ENCODE results near the gene GCNT4. TPM values are rescaled to one million over a fixed set of nuclear protein-coding genes. Genes with fewer than 3 reads are reported as not detected.

The GCNT4 gene
- total RNA-seq, 5 donors from 2014 or later (not counting 1 experiment from before 2014, with no cell fraction given) = 7.1 to 17.5 (median 11.5) TPM

DNA sequence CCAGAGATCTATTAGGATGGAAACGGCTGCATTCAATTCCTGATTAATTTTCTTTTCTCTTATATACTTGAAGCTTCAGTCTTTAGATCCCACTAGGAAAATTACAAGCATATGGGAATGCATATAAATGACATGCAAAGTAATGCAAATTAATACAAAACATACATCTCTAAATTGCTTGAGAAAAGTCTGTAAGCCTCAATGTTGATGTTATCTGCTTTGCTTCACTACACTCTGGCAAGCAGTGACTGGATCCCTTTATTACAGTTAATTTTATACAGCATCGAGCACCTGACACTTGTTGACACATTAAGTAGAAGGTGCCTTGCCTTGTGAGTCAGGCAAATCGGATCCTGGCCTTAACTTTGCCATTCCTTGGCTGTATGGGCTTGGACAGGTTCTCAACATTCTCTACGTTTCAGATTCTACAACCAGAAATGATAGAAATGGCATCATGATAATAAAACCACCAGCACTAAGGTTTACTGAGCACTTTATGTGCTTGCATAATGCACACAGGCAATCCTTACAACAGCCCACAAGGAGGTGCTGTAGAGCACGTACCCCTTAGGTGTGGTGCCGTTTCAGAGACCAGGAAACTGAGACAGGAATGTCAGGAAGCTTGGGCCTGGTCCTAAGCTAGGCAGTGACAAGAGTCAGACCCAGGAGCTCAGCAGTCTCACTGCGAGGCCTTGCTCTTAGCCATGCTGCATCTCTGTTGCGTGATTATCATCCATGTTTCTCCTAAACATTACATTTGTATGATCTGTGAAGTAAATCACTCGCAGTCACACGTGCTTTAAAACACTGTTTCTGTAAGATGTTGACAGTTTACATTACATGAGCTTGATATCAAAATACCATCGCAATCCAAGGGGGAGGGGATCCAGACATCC is 2.7 kb downstream of the GCNT4 start:
- CTCF ChIA-PET = interaction anchor here (0.6 to 2.3 kb wide), 36 partner anchors 9 to 1591 kb away, joined by 3 to 24 read pairs (median 3); partner anchors contain the start of genes ANKRD31 (in 2 of the 2), GFM2 (in 1 of the 2), HMGCR (in 1 of the 2) and NSA2 (in 1 of the 2)
- H3K4me3 ChIP-seq (ENCODE audit: control insufficient read depth in 1 of 2, extremely low read depth in 1 of 2, low read length in 1 of 2) = peak overlapping the region; percentile 1 to 8
- H3K27ac Mint-ChIP-seq = peak overlapping the region; percentile 91 to 98
- peaks cover 0 to 20% of the 10 kb centered on the region in 2 donors for H3K36me3 ChIP-seq (ENCODE audit: control insufficient read depth in 2 of 2, extremely low read depth in 1 of 2, insufficient read depth in 1 of 2, low read length in 1 of 2)
- ATAC-seq (replicated peaks in 1 of 4) = peak; percentile 21 to 35 (median 28)
- POLR2A ChIA-PET = interaction anchor here in 1 of 2 donors (1.5 kb wide), 1 partner anchor 10 kb away, joined by 3 read pairs; no protein-coding TSS in a partner anchor
- H3K4me3 Mint-ChIP-seq = peak overlapping the region; percentile 87 to 96 (median 94)
- peaks cover 0 to 7% of the 10 kb centered on the region in 2 donors for H3K27me3 Mint-ChIP-seq
- H3K9me3 Mint-ChIP-seq = no peaks in the 10 kb centered on the region
- H3K27ac ChIP-seq (ENCODE audit: low read length) = no peak overlapping the region
- H3K4me1 ChIP-seq (ENCODE audit: control insufficient read depth in 1 of 2, extremely low read depth in 1 of 2, insufficient read depth in 2 of 2, low read length in 2 of 2) = peaks cover 30 to 52% of the 10 kb centered on the region in 2 experiments
- H3K9me3 ChIP-seq = no peaks in the 10 kb centered on the region
- 19% methylated on average over 5 of the region's 11 CpGs for WGBS (ENCODE audit: insufficient coverage)
- DNase-seq = peak in 33 of 35 experiments; percentile 29 to 89 (median 58)
- peaks cover 22% of the 10 kb centered on the region for H3K36me3 Mint-ChIP-seq
- H3K27me3 ChIP-seq (replicated peaks in 1 of 2; ENCODE audit: control insufficient read depth in 2 of 2, extremely low read depth in 1 of 2, insufficient read depth in 2 of 2, low read length in 1 of 2) = peaks cover 0 to 14% of the 10 kb centered on the region in 2 experiments
- H3K4me1 Mint-ChIP-seq = peaks cover 76 to 85% (median 81%) of the 10 kb centered on the region in 3 donors

DNA sequence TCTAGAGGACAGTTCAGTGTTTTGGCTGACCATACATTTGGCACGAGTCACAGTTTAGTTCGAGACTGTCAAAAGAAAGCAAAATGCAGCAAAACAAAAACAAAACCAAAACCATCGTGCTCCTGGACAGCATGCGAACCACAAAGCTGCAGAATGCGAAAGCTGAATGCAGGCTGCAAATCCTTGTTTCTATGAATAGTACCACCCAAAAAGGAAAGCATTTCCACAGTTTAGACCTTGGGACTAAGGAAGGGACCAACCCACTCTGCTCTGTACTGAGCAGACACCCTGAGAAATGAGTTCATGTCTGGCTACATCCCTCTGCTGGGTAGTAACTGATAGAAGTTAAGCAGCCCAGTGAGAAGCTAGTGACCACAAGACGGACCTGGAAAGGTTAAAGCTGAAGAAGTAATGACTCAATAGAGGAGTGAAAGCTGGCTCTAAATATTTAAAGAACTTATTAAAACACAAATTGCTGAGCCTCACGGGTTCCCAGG is 3.9 kb downstream of the GCNT4 start:
- Histone ChIP-seq H3K4me3 (ENCODE audit: control insufficient read depth in 1 of 2, extremely low read depth in 1 of 2, low read length in 1 of 2) (no peak overlapping the region), H3K27me3 (replicated peaks in 1 of 2; ENCODE audit: control insufficient read depth in 2 of 2, extremely low read depth in 1 of 2, insufficient read depth in 2 of 2, low read length in 1 of 2) (peaks cover 0 to 6% of the 10 kb centered on the region in 2 experiments), H3K27ac (ENCODE audit: low read length) (no peak overlapping the region), H3K4me1 (ENCODE audit: control insufficient read depth in 1 of 2, extremely low read depth in 1 of 2, insufficient read depth in 2 of 2, low read length in 2 of 2) (peaks cover 24 to 44% of the 10 kb centered on the region in 2 experiments), H3K36me3 (ENCODE audit: control insufficient read depth in 2 of 2, extremely low read depth in 1 of 2, insufficient read depth in 1 of 2, low read length in 1 of 2) (peaks cover 0 to 27% of the 10 kb centered on the region in 2 donors), H3K9me3 (no peaks in the 10 kb centered on the region)
- Mint-ChIP-seq H3K27me3 (peaks cover 0 to 6% of the 10 kb centered on the region in 2 donors), H3K4me3 (peak overlapping the region; percentile 45 to 87 (median 56)), H3K36me3 (peaks cover 32% of the 10 kb centered on the region), H3K9me3 (no peaks in the 10 kb centered on the region), H3K27ac (peak overlapping the region; percentile 41 to 68), H3K4me1 (peaks cover 76 to 83% (median 82%) of the 10 kb centered on the region in 3 donors)
- 20% methylated on average over 1 of the region's 7 CpGs for WGBS (ENCODE audit: insufficient coverage)
- no peak for ATAC-seq (replicated peaks in 1 of 4)
- ChIA-PET CTCF (interaction anchor here (0.6 to 2.3 kb wide), 8 partner anchors 12 to 631 kb away, joined by 3 to 24 read pairs (median 3); partner anchors contain the start of gene ANKRD31 (in 2 of the 2)), POLR2A (no interaction called here)
- DNase-seq = peak in 1 of 35 experiments; percentile 30

DNA sequence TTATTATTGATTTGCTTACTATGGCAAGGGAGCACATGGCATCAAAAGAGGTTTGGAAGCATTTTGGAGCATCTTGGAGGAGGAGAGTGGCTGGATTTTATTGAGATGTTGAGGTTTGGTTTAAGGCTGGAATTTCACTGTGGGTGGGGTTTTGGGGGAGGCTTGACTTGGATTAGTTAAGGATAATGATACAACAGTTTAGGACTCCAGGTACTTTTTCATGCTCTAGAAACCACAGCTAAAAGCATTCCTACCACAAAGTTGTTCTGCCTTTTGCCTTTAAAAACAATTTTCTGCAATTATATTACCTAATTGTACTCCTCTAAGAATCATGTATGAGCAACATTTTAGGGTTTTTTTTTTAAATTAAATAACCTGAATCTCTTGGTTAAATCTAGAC is 5.0 kb downstream of the GCNT4 start:
- H3K27me3 Mint-ChIP-seq = peaks cover 0 to 6% of the 10 kb centered on the region in 2 donors
- POLR2A ChIA-PET = no interaction called here

DNA sequence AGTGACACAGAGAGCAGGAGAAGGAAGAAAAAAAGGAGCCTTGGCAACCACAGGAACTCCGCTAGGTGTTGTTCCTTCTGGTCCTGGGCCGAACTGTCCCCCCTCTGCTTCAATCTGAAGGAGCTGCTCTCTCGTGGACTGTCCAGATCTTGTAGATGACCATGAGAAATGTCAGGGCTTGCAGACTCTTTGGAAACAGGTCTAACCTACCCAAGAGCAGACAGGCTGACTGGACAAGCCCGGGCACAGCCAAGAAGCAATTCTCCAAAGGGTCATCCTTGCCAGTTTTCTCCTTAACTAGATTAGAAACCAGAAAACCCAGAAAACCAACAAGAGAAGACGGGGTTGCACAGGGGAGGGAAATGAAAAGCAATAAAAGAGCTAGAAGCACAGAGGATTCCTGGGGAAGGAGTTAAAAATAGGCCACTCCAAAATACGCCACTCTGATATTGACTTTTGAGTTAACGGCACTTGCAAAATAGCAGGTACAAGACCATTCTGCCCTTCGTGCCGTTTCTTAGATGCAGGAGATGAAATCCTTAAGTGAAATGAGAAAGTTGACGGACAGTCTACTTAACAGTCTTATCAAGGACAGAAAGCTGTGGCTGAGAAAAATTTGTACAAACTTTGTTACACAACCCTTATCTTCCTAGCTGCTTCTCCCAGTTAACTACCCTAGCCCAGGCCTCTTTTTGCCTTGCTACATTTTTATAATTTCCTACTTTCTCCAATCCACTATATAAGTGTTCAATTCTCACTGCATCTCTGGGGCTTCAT is 5.8 kb downstream of the GCNT4 start:
- no peaks in the 10 kb centered on the region for H3K9me3 ChIP-seq
- whole genome bisulfite sequencing (ENCODE audit: insufficient coverage) = 82% methylated on average over 3 of the region's 10 CpGs
- peaks cover 23 to 39% of the 10 kb centered on the region in 2 experiments for H3K4me1 ChIP-seq (ENCODE audit: control insufficient read depth in 1 of 2, extremely low read depth in 1 of 2, insufficient read depth in 2 of 2, low read length in 2 of 2)
- Mint-ChIP-seq H3K4me1 (peaks cover 84 to 88% (median 87%) of the 10 kb centered on the region in 3 donors), H3K27me3 (peaks cover 0 to 6% of the 10 kb centered on the region in 2 donors), H3K27ac (peak overlapping the region; percentile 7 to 25), H3K9me3 (no peaks in the 10 kb centered on the region), H3K4me3 (no peak overlapping the region), H3K36me3 (peaks cover 46% of the 10 kb centered on the region)
- POLR2A ChIA-PET = no interaction called here
- H3K4me3 ChIP-seq (ENCODE audit: control insufficient read depth in 1 of 2, extremely low read depth in 1 of 2, low read length in 1 of 2) = no peak overlapping the region
- CTCF ChIA-PET = interaction anchor here in 1 of 2 donors (0.6 to 1.5 kb wide), 3 partner anchors 25 to 240 kb away, joined by 3 to 4 read pairs (median 3); partner anchors contain the start of gene ANKRD31
- no peak overlapping the region for H3K27ac ChIP-seq (ENCODE audit: low read length)
- peaks cover 0 to 4% of the 10 kb centered on the region in 2 experiments for H3K27me3 ChIP-seq (replicated peaks in 1 of 2; ENCODE audit: control insufficient read depth in 2 of 2, extremely low read depth in 1 of 2, insufficient read depth in 2 of 2, low read length in 1 of 2)
- peaks cover 0 to 40% of the 10 kb centered on the region in 2 donors for H3K36me3 ChIP-seq (ENCODE audit: control insufficient read depth in 2 of 2, extremely low read depth in 1 of 2, insufficient read depth in 1 of 2, low read length in 1 of 2)
- no peak for ATAC-seq (replicated peaks in 1 of 4)
- no peak for DNase-seq

More for the DNA sequence above, 5.0 kb downstream of the GCNT4 start:
- no peak for DNase-seq
- Mint-ChIP-seq H3K27ac (peak overlapping the region in 1 of 2 donors; percentile 17), H3K36me3 (peaks cover 42% of the 10 kb centered on the region), H3K9me3 (no peaks in the 10 kb centered on the region), H3K4me3 (peak overlapping the region in 1 of 3 donors; percentile 87), H3K4me1 (peaks cover 85 to 94% (median 88%) of the 10 kb centered on the region in 3 donors)
- H3K36me3 ChIP-seq (ENCODE audit: control insufficient read depth in 2 of 2, extremely low read depth in 1 of 2, insufficient read depth in 1 of 2, low read length in 1 of 2) = peaks cover 0 to 38% of the 10 kb centered on the region in 2 donors
- CTCF ChIA-PET = interaction anchor here in 1 of 2 donors (1.0 to 1.1 kb wide), 2 partner anchors 25 to 105 kb away, joined by 3 to 4 read pairs; no protein-coding TSS in a partner anchor
- H3K9me3 ChIP-seq = no peaks in the 10 kb centered on the region
- H3K27me3 ChIP-seq (replicated peaks in 1 of 2; ENCODE audit: control insufficient read depth in 2 of 2, extremely low read depth in 1 of 2, insufficient read depth in 2 of 2, low read length in 1 of 2) = peaks cover 0 to 6% of the 10 kb centered on the region in 2 experiments
- H3K4me1 ChIP-seq (ENCODE audit: control insufficient read depth in 1 of 2, extremely low read depth in 1 of 2, insufficient read depth in 2 of 2, low read length in 2 of 2) = peaks cover 24 to 44% of the 10 kb centered on the region in 2 experiments
- no peak overlapping the region for H3K27ac ChIP-seq (ENCODE audit: low read length)
- ATAC-seq (replicated peaks in 1 of 4) = no peak
- no peak overlapping the region for H3K4me3 ChIP-seq (ENCODE audit: control insufficient read depth in 1 of 2, extremely low read depth in 1 of 2, low read length in 1 of 2)

DNA sequence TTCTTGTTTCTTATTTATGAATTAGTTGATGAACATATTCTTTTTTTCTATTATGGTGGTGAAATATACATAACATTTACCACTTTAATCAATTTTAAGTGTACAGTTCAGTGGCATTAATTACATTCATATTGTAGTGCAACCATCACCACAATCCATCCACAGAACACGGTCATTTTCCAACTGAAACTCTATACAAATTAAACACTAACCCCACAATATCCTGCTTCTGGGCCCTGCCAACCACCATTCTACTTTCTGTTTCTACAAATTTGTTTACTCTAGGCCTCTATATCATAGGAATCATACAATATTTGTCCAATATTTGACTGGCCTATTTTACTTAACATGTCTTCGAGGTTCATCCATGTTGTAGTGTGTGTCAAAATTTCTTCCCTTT is 7.3 kb downstream of the GCNT4 start:
- 0% methylated on average over 1 of the region's 2 CpGs for WGBS (ENCODE audit: insufficient coverage)
- no peak overlapping the region for H3K4me3 Mint-ChIP-seq
- H3K36me3 ChIP-seq (ENCODE audit: control insufficient read depth in 2 of 2, extremely low read depth in 1 of 2, insufficient read depth in 1 of 2, low read length in 1 of 2) = peaks cover 3 to 46% of the 10 kb centered on the region in 2 donors
- ChIA-PET CTCF (interaction anchor here in 1 of 2 donors (1.5 kb wide), 1 partner anchor 191 kb away, joined by 3 read pairs; the partner anchor contains the start of gene ANKRD31), POLR2A (interaction anchor here in 1 of 2 donors (1.1 kb wide), 1 partner anchor 192 kb away, joined by 3 read pairs; no protein-coding TSS in a partner anchor)
- no peaks in the 10 kb centered on the region for H3K9me3 Mint-ChIP-seq
- H3K36me3 Mint-ChIP-seq = peaks cover 56% of the 10 kb centered on the region
- H3K27me3 Mint-ChIP-seq = no peaks in the 10 kb centered on the region
- DNase-seq = no peak
- H3K4me1 ChIP-seq (ENCODE audit: control insufficient read depth in 1 of 2, extremely low read depth in 1 of 2, insufficient read depth in 2 of 2, low read length in 2 of 2) = peaks cover 17 to 24% of the 10 kb centered on the region in 2 experiments
- H3K4me3 ChIP-seq (ENCODE audit: control insufficient read depth in 1 of 2, extremely low read depth in 1 of 2, low read length in 1 of 2) = no peak overlapping the region
- peaks cover 77 to 81% (median 78%) of the 10 kb centered on the region in 3 donors for H3K4me1 Mint-ChIP-seq
- H3K27me3 ChIP-seq (replicated peaks in 1 of 2; ENCODE audit: control insufficient read depth in 2 of 2, extremely low read depth in 1 of 2, insufficient read depth in 2 of 2, low read length in 1 of 2) = no peaks in the 10 kb centered on the region
- no peaks in the 10 kb centered on the region for H3K9me3 ChIP-seq
- H3K27ac Mint-ChIP-seq = peak overlapping the region; percentile 13 to 59
- no peak overlapping the region for H3K27ac ChIP-seq (ENCODE audit: low read length)
- no peak for ATAC-seq (replicated peaks in 1 of 4)

Measured in T-cell (primary cell).